Measurements from ENCODE around the gene MYOF.

The MYOF gene

DNA sequence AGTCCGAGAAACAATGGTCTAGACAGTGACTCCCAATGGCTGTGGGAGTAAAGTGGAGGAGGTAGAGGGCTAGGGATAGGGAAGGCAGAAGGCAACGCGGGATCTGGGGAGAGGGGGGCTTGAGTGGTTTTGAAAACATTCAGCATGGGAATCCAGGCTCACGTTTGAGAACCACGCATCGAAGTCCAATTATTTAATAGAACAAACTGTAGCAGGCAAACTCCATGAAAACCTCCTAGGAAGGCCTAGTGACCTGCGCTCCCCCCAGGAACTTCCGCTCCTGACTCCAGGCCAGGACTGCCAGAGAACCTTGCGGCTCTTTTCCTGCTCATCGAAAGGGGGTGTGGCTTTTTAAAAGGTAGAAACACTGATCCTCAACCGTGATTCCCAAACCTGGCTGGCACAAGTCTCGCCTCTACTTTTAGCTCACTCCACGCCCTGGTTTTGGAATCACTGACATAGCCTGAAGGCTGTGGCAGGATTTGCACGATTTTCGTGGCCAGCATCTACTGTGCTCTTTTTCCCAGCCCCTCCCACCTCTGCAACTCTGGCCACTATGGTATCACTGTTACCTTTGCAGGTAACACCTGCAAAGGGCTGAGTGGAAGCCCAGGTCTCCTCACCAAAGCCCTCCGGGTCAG, 43.4 kb downstream of the MYOF start:
- Histone ChIP-seq H3K36me3 (ENCODE audit: control insufficient read depth, insufficient read depth, low read length) (no peaks in the 10 kb centered on the region), H3K9me3 (ENCODE audit: control insufficient read depth, insufficient read depth, low read length) (no peaks in the 10 kb centered on the region), H3K27me3 (ENCODE audit: control insufficient read depth, insufficient read depth, low read length) (no peaks in the 10 kb centered on the region), H3K4me1 (ENCODE audit: control insufficient read depth, insufficient read depth, low read length) (peaks cover 66% of the 10 kb centered on the region), H3K27ac (ENCODE audit: low read depth, low read length) (peak overlapping the region; percentile 97), H3K4me3 (ENCODE audit: low read depth, low read length) (peak overlapping the region; percentile 51), H3K9ac (ENCODE audit: low read depth, low read length) (peak overlapping the region; percentile 55; the same call in 1 of the 2 replicates)

DNA sequence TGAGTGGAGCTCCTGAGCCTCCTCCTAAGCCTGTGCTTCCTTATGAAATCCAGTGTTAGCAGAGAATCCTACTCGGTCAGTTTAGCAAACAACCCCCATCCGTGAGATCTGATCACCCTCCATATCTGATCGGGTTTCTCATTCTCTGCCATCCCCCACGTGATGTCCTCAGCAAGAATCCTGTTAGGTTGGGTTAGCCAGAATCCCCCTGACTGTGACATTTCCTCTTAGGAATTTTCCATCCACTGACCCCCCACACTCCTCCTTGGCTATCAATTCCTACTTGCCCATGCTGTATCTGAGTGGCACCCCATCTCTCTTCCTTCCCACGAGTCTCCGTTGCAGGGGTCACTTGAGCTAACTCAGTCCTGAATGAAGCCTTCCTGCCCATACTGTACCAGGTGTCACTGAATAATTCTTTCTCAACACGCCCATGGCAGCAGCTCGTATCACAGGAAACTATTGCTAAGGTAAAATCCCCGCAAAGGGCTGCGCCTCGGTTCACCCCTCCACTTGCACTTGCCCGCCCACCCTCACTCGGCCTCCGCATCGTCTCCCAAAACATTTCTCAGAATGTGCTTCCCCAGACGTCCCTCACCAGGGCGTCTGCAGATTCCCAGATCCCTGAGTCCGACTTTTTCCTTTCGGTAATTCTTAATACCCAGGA, 44.1 kb downstream of the MYOF start:
- Histone ChIP-seq H3K9ac (ENCODE audit: low read depth, low read length) (peak overlapping the region; percentile 55), H3K9me3 (ENCODE audit: control insufficient read depth, insufficient read depth, low read length) (no peaks in the 10 kb centered on the region), H3K36me3 (ENCODE audit: control insufficient read depth, insufficient read depth, low read length) (no peaks in the 10 kb centered on the region), H3K4me3 (ENCODE audit: low read depth, low read length) (peak overlapping the region; percentile 24), H3K27ac (ENCODE audit: low read depth, low read length) (peak overlapping the region; percentile 97), H3K4me1 (ENCODE audit: control insufficient read depth, insufficient read depth, low read length) (peaks cover 60% of the 10 kb centered on the region), H3K27me3 (ENCODE audit: control insufficient read depth, insufficient read depth, low read length) (no peaks in the 10 kb centered on the region)

DNA sequence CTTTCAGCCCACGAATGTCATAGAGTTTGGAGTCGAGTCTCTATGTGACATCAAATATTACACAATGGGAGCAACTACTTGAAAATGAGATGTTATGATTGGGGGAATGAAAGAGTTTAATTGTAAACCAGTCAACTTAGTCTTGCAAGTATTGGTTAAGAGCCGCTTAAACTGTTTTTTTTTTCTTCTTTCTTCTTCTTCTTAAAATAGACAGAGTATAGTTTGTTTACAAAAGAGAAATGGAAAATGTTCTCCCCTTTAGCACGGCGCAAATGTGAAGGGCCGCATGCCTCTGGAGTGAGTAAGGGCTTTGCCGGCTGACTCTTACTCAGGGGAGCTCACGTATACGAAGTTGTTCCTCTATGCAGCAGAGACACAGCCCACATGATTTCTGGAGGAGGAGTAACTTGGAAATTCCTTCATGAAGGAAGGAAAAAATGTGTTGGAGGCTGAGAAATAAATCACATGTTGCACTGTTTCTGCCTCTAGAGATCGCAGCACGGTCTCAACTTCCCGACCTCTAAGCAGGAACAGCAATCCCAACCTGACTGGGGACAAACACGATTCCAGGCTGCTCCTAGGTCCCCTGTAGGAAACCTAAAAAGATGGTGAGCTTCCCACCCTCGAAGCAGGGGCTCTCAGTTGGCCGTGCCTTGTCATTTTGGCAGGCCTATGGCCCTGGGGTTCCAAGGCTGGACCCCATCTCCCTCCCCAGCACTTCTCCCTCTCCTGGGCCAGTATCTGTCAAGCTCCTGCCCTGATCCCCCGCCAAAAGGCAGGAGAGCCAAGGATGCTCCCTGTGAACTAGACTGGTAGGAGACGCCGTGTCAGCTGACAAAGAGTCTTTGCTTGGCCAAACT, 44.8 kb downstream of the MYOF start:
- H3K4me1 ChIP-seq (ENCODE audit: control insufficient read depth, insufficient read depth, low read length) = peaks cover 61% of the 10 kb centered on the region

DNA sequence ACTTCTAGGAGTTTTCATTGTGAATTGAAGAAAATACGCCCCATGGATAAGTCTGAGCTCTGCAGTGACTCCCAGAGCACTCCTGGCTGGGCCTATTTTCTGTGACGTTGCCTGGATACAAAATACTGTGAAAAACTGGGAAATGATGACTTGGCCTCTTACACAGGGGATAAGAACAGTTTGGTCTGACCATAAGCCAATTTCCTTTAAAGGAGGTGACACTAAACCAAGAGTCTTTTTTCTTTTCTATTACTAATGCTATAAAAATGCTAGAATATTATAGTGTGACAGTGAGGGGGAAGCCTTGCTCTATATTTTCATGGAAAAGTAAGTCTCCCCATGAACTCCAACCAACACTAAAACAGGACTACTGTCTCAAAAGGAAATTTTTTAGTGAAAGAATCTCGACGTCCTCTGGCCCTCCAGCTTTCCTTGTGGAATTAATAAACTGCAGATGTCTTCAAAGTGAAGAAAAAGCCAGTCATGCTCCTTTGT, 45.5 kb downstream of the MYOF start:
- H3K4me1 ChIP-seq (ENCODE audit: control insufficient read depth, insufficient read depth, low read length) = peaks cover 60% of the 10 kb centered on the region
- no peaks in the 10 kb centered on the region for H3K36me3 ChIP-seq (ENCODE audit: control insufficient read depth, insufficient read depth, low read length)
- no peaks in the 10 kb centered on the region for H3K9me3 ChIP-seq (ENCODE audit: control insufficient read depth, insufficient read depth, low read length)
- H3K9ac ChIP-seq (ENCODE audit: low read depth, low read length) = peak overlapping the region; percentile 55
- H3K27ac ChIP-seq (ENCODE audit: low read depth, low read length) = peak overlapping the region; percentile 97
- H3K4me3 ChIP-seq (ENCODE audit: low read depth, low read length) = no peak overlapping the region; the same call in 1 of the 2 replicates
- H3K27me3 ChIP-seq (ENCODE audit: control insufficient read depth, insufficient read depth, low read length) = no peaks in the 10 kb centered on the region

More for the DNA sequence above, 44.8 kb downstream of the MYOF start:
- no peaks in the 10 kb centered on the region for H3K27me3 ChIP-seq (ENCODE audit: control insufficient read depth, insufficient read depth, low read length)
- H3K4me3 ChIP-seq (ENCODE audit: low read depth, low read length) = peak overlapping the region; percentile 24; the same call in 1 of the 2 replicates
- peak overlapping the region; percentile 97 for H3K27ac ChIP-seq (ENCODE audit: low read depth, low read length)
- H3K9me3 ChIP-seq (ENCODE audit: control insufficient read depth, insufficient read depth, low read length) = no peaks in the 10 kb centered on the region
- peak overlapping the region; percentile 55 for H3K9ac ChIP-seq (ENCODE audit: low read depth, low read length)
- H3K36me3 ChIP-seq (ENCODE audit: control insufficient read depth, insufficient read depth, low read length) = no peaks in the 10 kb centered on the region

DNA sequence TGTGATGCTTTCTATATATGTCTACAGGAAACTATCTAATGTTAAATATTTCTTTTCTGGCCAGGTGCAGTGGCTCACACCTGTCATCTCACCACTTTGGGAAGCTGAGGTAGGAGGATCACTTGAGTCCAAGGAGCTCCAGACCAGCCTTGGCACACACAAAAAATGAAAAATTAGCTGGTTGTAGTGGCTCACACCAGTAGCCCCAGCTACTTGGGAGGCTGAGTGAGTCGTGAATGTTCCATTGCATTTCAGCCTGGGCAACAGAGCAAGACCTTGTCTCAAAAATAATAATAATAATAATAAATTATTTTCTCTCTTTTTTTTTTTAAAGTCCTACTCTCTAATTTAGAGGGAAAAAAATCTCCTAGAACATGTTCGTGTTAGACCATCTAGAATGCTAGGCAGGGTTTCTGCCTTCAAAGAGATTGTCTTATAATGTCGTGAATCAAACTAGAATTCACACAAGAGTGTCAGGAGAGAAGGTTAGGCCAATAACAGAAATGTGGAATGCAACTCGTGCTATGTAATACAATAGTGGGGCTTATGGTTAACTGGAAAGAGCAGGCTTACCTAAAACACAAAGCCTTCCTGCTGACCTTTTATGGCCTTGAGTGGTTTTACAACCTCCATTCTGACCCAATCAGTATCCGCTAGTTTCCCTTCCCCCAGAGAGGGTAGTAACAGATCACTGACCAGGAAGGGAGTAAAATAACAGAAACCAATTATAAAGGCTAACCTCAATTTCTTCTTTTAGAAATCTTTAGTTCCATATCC, 46.3 kb downstream of the MYOF start:
- Histone ChIP-seq H3K27ac (ENCODE audit: low read depth, low read length) (peak overlapping the region; percentile 97), H3K36me3 (ENCODE audit: control insufficient read depth, insufficient read depth, low read length) (no peaks in the 10 kb centered on the region), H3K4me3 (ENCODE audit: low read depth, low read length) (no peak overlapping the region), H3K9ac (ENCODE audit: low read depth, low read length) (peak overlapping the region; percentile 55; the same call in 1 of the 2 replicates), H3K27me3 (ENCODE audit: control insufficient read depth, insufficient read depth, low read length) (no peaks in the 10 kb centered on the region), H3K9me3 (ENCODE audit: control insufficient read depth, insufficient read depth, low read length) (no peaks in the 10 kb centered on the region), H3K4me1 (ENCODE audit: control insufficient read depth, insufficient read depth, low read length) (peaks cover 60% of the 10 kb centered on the region)

DNA sequence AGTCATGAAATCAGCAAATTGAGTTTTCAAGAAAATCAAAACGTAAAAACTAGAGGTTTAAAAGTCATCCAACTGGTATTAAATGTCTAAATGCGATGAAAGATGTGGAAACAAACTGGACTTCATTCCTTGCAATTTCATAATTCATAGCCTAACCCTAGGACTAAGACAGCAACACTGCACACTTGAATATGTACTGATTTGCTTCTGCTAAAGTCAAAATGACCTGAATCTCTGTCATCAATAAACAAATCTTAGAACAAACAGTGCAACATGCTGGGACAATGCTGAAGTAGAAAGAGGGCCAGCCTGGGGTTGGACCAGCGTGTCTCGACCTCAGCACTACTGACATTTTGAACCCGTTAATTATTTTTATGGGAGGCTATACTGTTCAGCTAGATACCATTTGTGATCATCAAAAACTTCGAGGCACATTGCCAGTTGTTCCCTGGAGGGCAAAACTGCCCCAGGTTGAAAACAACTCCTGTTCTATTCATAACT, 47.1 kb downstream of the MYOF start:
- Histone ChIP-seq H3K36me3 (ENCODE audit: control insufficient read depth, insufficient read depth, low read length) (no peaks in the 10 kb centered on the region), H3K9me3 (ENCODE audit: control insufficient read depth, insufficient read depth, low read length) (no peaks in the 10 kb centered on the region), H3K27ac (ENCODE audit: low read depth, low read length) (peak overlapping the region; percentile 97), H3K4me1 (ENCODE audit: control insufficient read depth, insufficient read depth, low read length) (peaks cover 56% of the 10 kb centered on the region), H3K9ac (ENCODE audit: low read depth, low read length) (no peak overlapping the region), H3K27me3 (ENCODE audit: control insufficient read depth, insufficient read depth, low read length) (no peaks in the 10 kb centered on the region), H3K4me3 (ENCODE audit: low read depth, low read length) (no peak overlapping the region)

DNA sequence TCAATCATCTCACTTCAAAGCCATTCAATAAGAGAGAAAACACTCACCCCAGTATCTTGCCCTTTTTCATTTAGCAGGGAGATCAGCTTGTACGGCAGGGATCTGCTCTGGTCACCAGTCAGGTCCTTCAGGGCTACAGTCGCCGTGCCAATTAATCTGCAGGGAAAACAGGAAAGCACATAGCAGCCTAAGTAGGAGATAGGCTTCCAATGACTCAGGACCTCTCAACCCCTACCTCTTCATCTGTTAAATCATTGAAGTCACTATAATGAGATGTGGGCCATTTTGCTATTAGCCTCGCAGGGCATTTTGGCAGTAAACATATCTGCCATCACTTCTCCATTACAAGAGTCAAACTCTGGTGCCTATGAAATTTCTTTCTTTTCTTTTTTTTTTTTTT, 50.8 kb downstream of the MYOF start:
- Histone ChIP-seq H3K9me3 (ENCODE audit: control insufficient read depth, insufficient read depth, low read length) (no peaks in the 10 kb centered on the region), H3K4me3 (ENCODE audit: low read depth, low read length) (no peak overlapping the region), H3K27me3 (ENCODE audit: control insufficient read depth, insufficient read depth, low read length) (no peaks in the 10 kb centered on the region), H3K4me1 (ENCODE audit: control insufficient read depth, insufficient read depth, low read length) (peaks cover 21% of the 10 kb centered on the region), H3K27ac (ENCODE audit: low read depth, low read length) (no peak overlapping the region), H3K36me3 (ENCODE audit: control insufficient read depth, insufficient read depth, low read length) (no peaks in the 10 kb centered on the region), H3K9ac (ENCODE audit: low read depth, low read length) (no peak overlapping the region)

DNA sequence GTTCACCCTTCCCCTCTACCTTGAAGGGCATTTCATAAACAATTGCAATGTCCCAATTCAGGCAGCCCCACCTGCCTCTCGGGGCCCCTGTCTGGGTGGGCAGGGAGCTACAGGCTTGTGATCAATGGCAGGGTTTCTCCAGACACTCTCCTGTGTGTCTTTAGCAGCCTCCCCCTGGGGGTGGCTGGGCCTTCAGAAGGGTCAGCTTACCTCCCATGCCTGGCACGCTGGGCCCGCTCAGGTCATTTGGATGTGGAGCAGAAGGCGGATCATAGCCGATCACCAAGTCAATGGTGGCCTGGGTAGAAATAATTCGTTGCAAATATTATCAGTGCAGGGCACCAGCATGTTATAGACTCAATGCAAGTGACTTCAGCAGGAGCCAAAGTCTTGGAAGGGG, 56.3 kb downstream of the MYOF start:
- Histone ChIP-seq H3K4me3 (ENCODE audit: low read depth, low read length) (no peak overlapping the region), H3K9ac (ENCODE audit: low read depth, low read length) (no peak overlapping the region), H3K36me3 (ENCODE audit: control insufficient read depth, insufficient read depth, low read length) (no peaks in the 10 kb centered on the region), H3K27me3 (ENCODE audit: control insufficient read depth, insufficient read depth, low read length) (no peaks in the 10 kb centered on the region; the same call in 1 of the 2 replicates), H3K27ac (ENCODE audit: low read depth, low read length) (no peak overlapping the region), H3K4me1 (ENCODE audit: control insufficient read depth, insufficient read depth, low read length) (peaks cover 15% of the 10 kb centered on the region), H3K9me3 (ENCODE audit: control insufficient read depth, insufficient read depth, low read length) (no peaks in the 10 kb centered on the region)

DNA sequence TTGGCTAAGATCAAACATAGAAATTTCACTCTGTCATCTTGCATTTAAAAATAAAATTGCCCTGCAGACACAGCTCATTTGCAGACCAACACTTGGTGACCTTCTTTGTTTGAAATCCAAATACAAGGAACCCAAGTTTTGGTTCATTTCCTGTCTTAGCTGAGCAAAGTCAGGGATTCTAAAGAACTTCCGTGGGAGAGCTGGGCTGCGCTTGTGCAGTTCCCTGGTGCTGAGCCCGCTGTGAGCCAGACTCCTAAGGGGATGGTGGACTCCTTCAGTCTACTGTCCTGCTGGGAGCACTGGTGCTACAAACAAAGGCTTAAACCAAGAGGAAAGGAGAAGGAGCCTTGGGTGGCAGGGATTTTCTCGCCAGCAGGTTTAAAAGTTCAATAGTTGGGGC, 60.0 kb downstream of the MYOF start:
- Histone ChIP-seq H3K36me3 (ENCODE audit: control insufficient read depth, insufficient read depth, low read length) (no peaks in the 10 kb centered on the region), H3K4me1 (ENCODE audit: control insufficient read depth, insufficient read depth, low read length) (peaks cover 15% of the 10 kb centered on the region)

More for the DNA sequence above, 60.0 kb downstream of the MYOF start:
- Histone ChIP-seq H3K4me3 (ENCODE audit: low read depth, low read length) (no peak overlapping the region), H3K27me3 (ENCODE audit: control insufficient read depth, insufficient read depth, low read length) (no peaks in the 10 kb centered on the region; the same call in 1 of the 2 replicates), H3K27ac (ENCODE audit: low read depth, low read length) (peak overlapping the region; percentile 49), H3K9ac (ENCODE audit: low read depth, low read length) (no peak overlapping the region), H3K9me3 (ENCODE audit: control insufficient read depth, insufficient read depth, low read length) (no peaks in the 10 kb centered on the region)
